MM.1S (cell line): ENCODE measurements around the gene MT3.

Experiments used
- EZH2 ChIP-seq: fragments of 300-600 bp; sonication (generic); optimal IDR thresholded peaks from 2 replicates; pipeline ENCODE3; 2017; ENCODE audit warnings: low read depth, mild to moderate bottlenecking, antibody characterized with exemption, low read length, mixed read lengths
- TF ChIP-seq, protein P1 (sequence below): fragments of 300-600 bp; sonication (generic); IDR thresholded peaks from 2 replicates; pipeline ENCODE4 v1.5.1; 2016; ENCODE audit warnings: antibody characterized with exemption, low read length, mixed read lengths

DNA sequence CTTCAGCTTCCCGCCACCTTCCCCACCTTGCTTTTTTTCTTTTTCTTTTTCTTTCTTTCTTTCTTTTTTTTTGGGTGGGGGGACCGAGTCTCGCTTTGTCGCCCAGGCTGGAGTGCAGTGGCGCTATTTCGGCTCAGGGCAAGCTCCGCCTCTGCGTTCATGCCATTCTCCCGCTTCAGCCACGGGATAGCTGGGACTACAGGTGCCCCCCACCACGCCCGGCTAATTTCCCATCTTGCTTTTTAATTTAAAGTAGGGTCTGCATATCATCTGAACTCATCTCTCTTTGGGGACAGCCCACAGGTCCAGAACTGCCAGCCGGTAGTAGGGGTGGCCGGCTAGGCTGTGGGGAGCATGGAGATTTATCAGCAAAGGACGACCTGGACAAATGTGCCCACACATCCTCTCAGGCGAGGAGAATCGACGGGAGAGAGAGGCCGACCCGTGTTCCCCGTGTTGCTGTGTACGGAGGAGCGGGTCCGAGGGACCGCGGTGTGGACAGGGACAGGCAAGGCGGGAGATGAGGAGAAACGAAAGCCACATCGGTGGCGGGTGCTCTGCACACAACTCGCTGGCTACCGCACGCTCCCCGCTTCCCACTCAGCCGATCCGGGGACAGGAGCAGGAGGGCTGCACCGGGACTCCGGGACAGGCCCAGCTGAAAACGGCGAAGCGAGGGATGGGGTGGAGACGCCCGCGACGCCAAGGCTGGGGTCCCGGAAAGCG lies 45.5 kb downstream of the MT3 start:
- TF ChIP-seq, protein P1, sequence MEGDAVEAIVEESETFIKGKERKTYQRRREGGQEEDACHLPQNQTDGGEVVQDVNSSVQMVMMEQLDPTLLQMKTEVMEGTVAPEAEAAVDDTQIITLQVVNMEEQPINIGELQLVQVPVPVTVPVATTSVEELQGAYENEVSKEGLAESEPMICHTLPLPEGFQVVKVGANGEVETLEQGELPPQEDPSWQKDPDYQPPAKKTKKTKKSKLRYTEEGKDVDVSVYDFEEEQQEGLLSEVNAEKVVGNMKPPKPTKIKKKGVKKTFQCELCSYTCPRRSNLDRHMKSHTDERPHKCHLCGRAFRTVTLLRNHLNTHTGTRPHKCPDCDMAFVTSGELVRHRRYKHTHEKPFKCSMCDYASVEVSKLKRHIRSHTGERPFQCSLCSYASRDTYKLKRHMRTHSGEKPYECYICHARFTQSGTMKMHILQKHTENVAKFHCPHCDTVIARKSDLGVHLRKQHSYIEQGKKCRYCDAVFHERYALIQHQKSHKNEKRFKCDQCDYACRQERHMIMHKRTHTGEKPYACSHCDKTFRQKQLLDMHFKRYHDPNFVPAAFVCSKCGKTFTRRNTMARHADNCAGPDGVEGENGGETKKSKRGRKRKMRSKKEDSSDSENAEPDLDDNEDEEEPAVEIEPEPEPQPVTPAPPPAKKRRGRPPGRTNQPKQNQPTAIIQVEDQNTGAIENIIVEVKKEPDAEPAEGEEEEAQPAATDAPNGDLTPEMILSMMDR: no peak
- no peak for TF ChIP-seq EZH2
